SK-N-SH (cell line): Measurements from ENCODE around the gene ZNF519.
"Not testable (repeated sequence)": the region's sequence is repeated elsewhere in the genome, so short reads cannot be mapped to it uniquely, and the experiment has no call there.

Experiments
- CHD2 ChIP-seq: fragments of 150-350 bp; IDR thresholded peaks from 2 replicates; pipeline ENCODE4 v1.6.1; 2018; ENCODE audit warnings: low read length; ENCODE audit not compliant: partially characterized antibody
- CTCF ChIP-seq: fragments of 200-600 bp; sonication (generic); IDR thresholded peaks from 2 replicates; pipeline ENCODE4 v1.6.1; 2017; ENCODE audit warnings: antibody characterized with exemption, mild to moderate bottlenecking, moderate library complexity
- EZH2phosphoT487 ChIP-seq: fragments of 200-600 bp; sonication (generic); IDR thresholded peaks from 2 replicates; pipeline ENCODE4 v1.6.1; 2017; ENCODE audit warnings: low read depth, mixed run types, mild to moderate bottlenecking, antibody characterized with exemption, moderate library complexity, borderline replicate concordance
- FOXM1 ChIP-seq: IDR thresholded peaks from 2 replicates; pipeline ENCODE4 v1.4.0; 2012; ENCODE audit warnings: low read depth, mild to moderate bottlenecking
- GATA2 ChIP-seq: sonication (generic); formaldehyde crosslinking; IDR thresholded peaks from 2 replicates; pipeline ENCODE4 v1.5.0; 2020; ENCODE audit warnings: mild to moderate bottlenecking, missing genetic modification reagents
- MAX ChIP-seq: IDR thresholded peaks from 2 replicates; pipeline ENCODE4 v1.4.0; 2012; ENCODE audit warnings: low read depth
- NRF1 ChIP-seq: IDR thresholded peaks from 2 replicates; pipeline ENCODE4 v1.6.1; 2012; ENCODE audit warnings: low read depth, mild to moderate bottlenecking, low read length
- POLR2AphosphoS5 ChIP-seq: IDR thresholded peaks from 2 replicates; pipeline ENCODE4 v1.6.1; 2012; ENCODE audit warnings: low read depth, low read length
- RXRA ChIP-seq: IDR thresholded peaks from 2 replicates; pipeline ENCODE4 v1.4.0; 2012; ENCODE audit warnings: low read depth, mild to moderate bottlenecking, borderline replicate concordance
- SMC3 ChIP-seq: IDR thresholded peaks from 2 replicates; pipeline ENCODE4 v1.6.1; 2012; ENCODE audit warnings: low read depth, low read length, improper control_type of control experiment
- TAF1 ChIP-seq: IDR thresholded peaks from 2 replicates; pipeline ENCODE4 v1.6.1; 2012; ENCODE audit warnings: low read depth, mild to moderate bottlenecking, low read length, moderate library complexity, borderline replicate concordance
- USF2 ChIP-seq: fragments of 150-350 bp; IDR thresholded peaks from 2 replicates; pipeline ENCODE4 v1.6.1; 2017; ENCODE audit warnings: antibody characterized with exemption, low read length, low read depth, borderline replicate concordance
- YY1 ChIP-seq: IDR thresholded peaks from 2 replicates; pipeline ENCODE4 v1.4.0; 2012; ENCODE audit warnings: low read depth, mild to moderate bottlenecking
- ZBTB33 ChIP-seq: IDR thresholded peaks from 2 replicates; pipeline ENCODE4 v1.4.0; 2012; ENCODE audit warnings: low read depth, borderline replicate concordance

GRCh38 chr18:14175404-14175803, 43.2 kb upstream of the ZNF519 start:
- not testable (repeated sequence) for TF ChIP-seq USF2, YY1, NRF1, FOXM1, TAF1, EZH2phosphoT487, CTCF, MAX, GATA2, ZBTB33, POLR2AphosphoS5, CHD2, SMC3, RXRA
